CD14-positive monocyte (primary cell): ENCODE data around the gene CD38. TPM values are rescaled to one million over a fixed set of nuclear protein-coding genes. Genes with fewer than 3 reads are reported as not detected.

Experiments used
- DNase-seq, 3 donors: peaks; one replicate each; pipeline ENCODE4 v3.0.0-alpha.2; 2011 to 2022
- H2AFZ ChIP-seq: 2 replicates; pipeline ENCODE4 v1.6.0; 2012; ENCODE audit warnings: mild to moderate bottlenecking, low read depth, low read length, inconsistent platforms; ENCODE audit not compliant: insufficient read depth, poor library complexity, severe bottlenecking
- H3K27ac ChIP-seq, 2 donors: 1 replicate in 1 of 2; 2 replicates in 1 of 2; pipeline ENCODE4 v1.5.1; 2012 to 2013; ENCODE audit warnings: low read length in 2 of 2, control low read depth in 1 of 2, inconsistent platforms in 1 of 2, low read depth in 1 of 2, mild to moderate bottlenecking in 1 of 2
- H3K27me3 ChIP-seq, 2 donors: one replicate each; pipeline versions ENCODE4 v1.6.0 to v1.6.1; 2011 to 2013; ENCODE audit warnings: low read length in 2 of 2; ENCODE audit not compliant: control insufficient read depth in 2 of 2, insufficient read depth in 2 of 2
- H3K36me3 ChIP-seq, 2 donors: replicated peaks in 1 of 2; 1 replicate in 1 of 2; 2 replicates in 1 of 2; pipeline versions ENCODE4 v1.5.1 to v1.6.1; 2012 to 2013; ENCODE audit warnings: low read length in 2 of 2, control low read depth in 1 of 2, inconsistent platforms in 1 of 2, mild to moderate bottlenecking in 1 of 2; ENCODE audit not compliant: insufficient read depth in 2 of 2, control insufficient read depth in 1 of 2
- H3K4me1 ChIP-seq, 2 donors: 1 replicate in 1 of 2; 2 replicates in 1 of 2; pipeline versions ENCODE4 v1.5.1 to v1.6.1; 2012 to 2013; ENCODE audit warnings: low read length in 2 of 2, control low read depth in 1 of 2, inconsistent platforms in 1 of 2, mild to moderate bottlenecking in 1 of 2, moderate library complexity in 1 of 2; ENCODE audit not compliant: insufficient read depth in 2 of 2, control insufficient read depth in 1 of 2
- H3K4me2 ChIP-seq: replicated peaks from 2 replicates; pipeline ENCODE3; 2012; ENCODE audit warnings: low read length, moderate library complexity, mild to moderate bottlenecking; ENCODE audit not compliant: poor library complexity, severe bottlenecking; ENCODE audit errors: extremely low read depth
- H3K4me3 ChIP-seq, 3 experiments: fragments of 200-600 bp in 1 of 3; sonication (generic) in 1 of 3; replicated peaks in 1 of 3; 1 replicate in 2 of 3; 2 replicates in 1 of 3; pipeline ENCODE4 v1.5.1; 2011 to 2013; ENCODE audit warnings: low read length in 3 of 3, mild to moderate bottlenecking in 3 of 3, control low read depth in 2 of 3, low read depth in 2 of 3, inconsistent platforms in 1 of 3, moderate library complexity in 1 of 3
- H3K79me2 ChIP-seq: 2 replicates; pipeline ENCODE4 v1.6.0; 2012; ENCODE audit warnings: mild to moderate bottlenecking, control low read depth, inconsistent platforms, low read length, moderate library complexity; ENCODE audit not compliant: insufficient read depth
- H3K9ac ChIP-seq: 2 replicates; pipeline ENCODE4 v1.6.0; 2017; ENCODE audit warnings: low read length, mild to moderate bottlenecking; ENCODE audit not compliant: insufficient read depth, poor library complexity, severe bottlenecking
- H3K9me3 ChIP-seq, 2 donors: replicated peaks in 1 of 2; 1 replicate in 1 of 2; 2 replicates in 1 of 2; pipeline versions ENCODE4 v1.5.1 to v1.6.1; 2012 to 2013; ENCODE audit warnings: low read length in 2 of 2, control low read depth in 1 of 2; ENCODE audit not compliant: control insufficient read depth in 1 of 2, insufficient read depth in 1 of 2
- H4K20me1 ChIP-seq: 2 replicates; pipeline ENCODE4 v1.6.0; 2012; ENCODE audit warnings: mild to moderate bottlenecking, low read length, control low read depth, moderate library complexity; ENCODE audit not compliant: insufficient read depth
- H3K27ac Mint-ChIP-seq, 7 donors: one replicate each; pipeline ENCODE4 v1.8.0; 2020; ENCODE audit warnings: mild to moderate bottlenecking in 7 of 7, mixed read lengths in 7 of 7, moderate library complexity in 6 of 7, inconsistent platforms in 2 of 7
- H3K27me3 Mint-ChIP-seq, 3 donors: one replicate each; pipeline ENCODE4 v1.8.0; 2021 to 2022; ENCODE audit warnings: low read depth in 3 of 3, mild to moderate bottlenecking in 3 of 3, mixed read lengths in 3 of 3, moderate library complexity in 3 of 3, inconsistent platforms in 1 of 3
- H3K36me3 Mint-ChIP-seq, 2 donors: one replicate each; pipeline ENCODE4 v1.8.0; 2020; ENCODE audit warnings: mixed read lengths in 2 of 2, inconsistent platforms in 1 of 2, mild to moderate bottlenecking in 1 of 2
- H3K4me1 Mint-ChIP-seq: one replicate; pipeline ENCODE4 v1.8.0; 2020; ENCODE audit warnings: mild to moderate bottlenecking, mixed read lengths
- H3K4me3 Mint-ChIP-seq, 2 donors: one replicate each; pipeline ENCODE4 v1.8.0; 2020; ENCODE audit warnings: mild to moderate bottlenecking in 2 of 2, mixed read lengths in 2 of 2, moderate library complexity in 1 of 2
- H3K9me3 Mint-ChIP-seq, 7 donors: one replicate each; pipeline ENCODE4 v1.8.0; 2020 to 2022; ENCODE audit warnings: mixed read lengths in 7 of 7, mild to moderate bottlenecking in 6 of 7, moderate library complexity in 6 of 7, inconsistent platforms in 2 of 7
- CTCF ChIP-seq: fragments of 200-600 bp; IDR thresholded peaks from one replicate; pipeline ENCODE4 v1.8.0; 2022; ENCODE audit warnings: antibody characterized with exemption, mild to moderate bottlenecking
- WGBS: methylation state at CpG from one replicate; pipeline ENCODE4 v1.1.5; 2013; ENCODE audit warnings: missing lambda C conversion rate; ENCODE audit not compliant: insufficient coverage; 5-methylcytosine and 5-hydroxymethylcytosine counted together
- intact Hi-C, 2 donors: fragments of 100-400 bp; cut with micrococcal nuclease; formaldehyde crosslinking; loops; one replicate each; pipeline versions ENCODE4 v1.15.0 to v1.15.1; 2023
- polyA plus RNA-seq, 3 donors: library from polyadenylated mRNA; depleted of rRNA in 1 of 3; unstranded in 2 of 3; stranded (reverse) in 1 of 3; fragments of 300-500 nt in 2 of 3; fragments of >200 nt in 1 of 3; fragmentation: Illumina TruSeq in 2 of 3; gene quantifications; 1 replicate in 2 of 3; 2 replicates in 1 of 3; pipeline ENCODE4 v1.2.3, GENCODE V29; 2012 to 2021

The CD38 gene
- polyA plus RNA-seq, 3 donors, result 2.3 to 4.4 (median 3.0) TPM

DNA sequence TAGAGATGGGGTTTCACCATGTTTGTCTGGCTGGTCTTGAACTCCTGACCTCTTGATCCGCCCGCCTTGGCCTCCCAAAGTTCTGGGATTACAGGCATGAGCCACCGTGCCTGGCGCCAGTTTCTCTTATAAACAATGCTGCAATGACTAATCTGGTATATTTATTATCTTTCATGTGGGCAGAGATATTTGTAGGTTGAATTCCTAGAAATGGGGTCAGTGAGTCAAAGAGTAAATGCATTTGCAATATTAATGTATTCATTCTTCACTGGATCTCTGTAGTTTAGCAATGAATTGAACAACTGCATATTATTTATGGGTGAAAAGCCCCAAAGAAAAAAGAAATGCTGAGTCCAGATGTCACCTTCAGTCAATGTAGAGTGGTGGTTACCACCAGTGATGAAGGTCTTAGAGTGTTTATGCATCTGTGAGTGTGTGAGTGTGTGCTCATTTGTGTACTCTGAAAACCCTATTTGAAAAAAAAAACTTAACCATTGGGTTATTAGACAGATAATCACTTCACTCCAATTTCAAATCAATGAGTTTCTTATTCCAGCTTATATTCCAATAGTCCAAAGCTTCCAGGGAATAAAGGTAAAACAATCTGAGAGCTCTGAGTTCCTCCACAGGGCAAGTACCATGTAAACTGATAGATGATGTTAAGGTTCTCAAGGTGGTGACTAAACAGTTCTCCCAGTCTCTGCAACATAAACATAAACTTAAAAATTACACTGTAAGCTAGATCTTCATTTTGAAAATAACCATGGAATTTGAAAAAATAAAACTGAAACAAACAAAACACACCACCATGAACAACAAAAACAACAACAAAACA, 22.6 kb upstream of the CD38 start:
- no peak overlapping the region for H3K4me3 ChIP-seq
- H2AFZ ChIP-seq, result no peak overlapping the region

More for the DNA sequence above, 22.6 kb upstream of the CD38 start:
- no peak for TF ChIP-seq CTCF
- Histone ChIP-seq H3K79me2 (no peaks in the 10 kb centered on the region), H3K36me3 (peaks cover 2 to 37% of the 10 kb centered on the region in 2 donors), H3K27ac (no peak overlapping the region), H3K4me2 (peak overlapping the region; percentile 19), H3K9ac (no peak overlapping the region), H3K4me1 (peaks cover 26 to 33% of the 10 kb centered on the region in 2 donors), H3K27me3 (no peaks in the 10 kb centered on the region), H3K9me3 (no peaks in the 10 kb centered on the region), H4K20me1 (no peaks in the 10 kb centered on the region)
- no peak for DNase-seq
- 100% methylated on average over 2 of the region's 4 CpGs for WGBS
- peak overlapping the region in 6 of 7 donors; percentile 21 to 88 (median 56) for H3K27ac Mint-ChIP-seq
- peaks cover 0 to 5% (median 3%) of the 10 kb centered on the region in 3 donors for H3K27me3 Mint-ChIP-seq
- peaks cover 0 to 6% (median 0%) of the 10 kb centered on the region in 7 donors for H3K9me3 Mint-ChIP-seq
- H3K36me3 Mint-ChIP-seq, result peaks cover 52 to 58% of the 10 kb centered on the region in 2 donors
- peak overlapping the region; percentile 20 to 75 for H3K4me3 Mint-ChIP-seq
- H3K4me1 Mint-ChIP-seq, result peaks cover 39% of the 10 kb centered on the region
- intact Hi-C loops, result no loop called here
